Breast epithelium (tissue), 3 donors: ENCODE results near the gene ZFR2.

ENCODE experiments used
- CTCF ChIP-seq, 3 donors: fragments of 450-650 bp; IDR thresholded peaks; one replicate each; pipeline ENCODE4 v1.5.1; 2016 to 2017; ENCODE audit warnings: antibody characterized with exemption in 3 of 3, mild to moderate bottlenecking in 3 of 3, moderate library complexity in 3 of 3
- POLR2A ChIP-seq: fragments of 450-650 bp; IDR thresholded peaks from one replicate; pipeline ENCODE4 v1.6.1; 2016; ENCODE audit warnings: antibody characterized with exemption, mild to moderate bottlenecking, moderate library complexity
- POLR2AphosphoS5 ChIP-seq, 3 donors: sonication (generic); formaldehyde crosslinking; IDR thresholded peaks; one replicate each; pipeline ENCODE4 v1.6.1; 2017; ENCODE audit warnings: antibody characterized with exemption in 3 of 3

DNA sequence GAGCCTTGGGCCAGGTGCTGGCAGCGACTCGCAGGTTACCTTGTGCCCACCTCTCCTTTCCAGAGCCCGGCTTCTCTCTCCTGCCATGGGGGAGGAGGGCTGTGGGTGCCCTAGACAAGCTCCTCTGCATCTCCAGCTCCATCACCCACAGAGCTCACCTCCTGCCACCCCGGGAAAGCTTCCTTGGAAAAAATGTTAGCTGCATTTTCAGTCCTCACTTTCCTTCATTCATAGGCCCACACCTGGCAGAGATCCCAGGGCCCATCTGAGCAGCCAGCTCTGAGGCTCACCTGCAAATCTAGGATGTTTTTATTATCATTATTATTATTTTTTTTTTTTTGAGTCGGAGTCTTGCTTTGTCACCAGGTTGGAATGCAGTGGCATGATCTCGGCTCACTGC, 36.8 kb downstream of the ZFR2 start:
- TF ChIP-seq POLR2A (no peak), POLR2AphosphoS5 (IDR thresholded peaks at IDR 0.05) (no peak), CTCF (IDR thresholded peaks at IDR 0.05) (no peak)
